Limb (tissue), 2 donors: Measurements from ENCODE around the gene ZWILCH.
"Not testable (repeated sequence)": the region's sequence is repeated elsewhere in the genome, so short reads cannot be mapped to it uniquely, and the experiment has no call there.

Source experiments
- DNase-seq, 2 donors: peaks; one replicate each; pipeline ENCODE4 v3.0.0-alpha.2; 2016; ENCODE audit errors: extremely low spot score in 2 of 2

Gene ZWILCH

GRCh38 chr15:66578286-66578875 lies 73.3 kb downstream of the ZWILCH start:
- DNase-seq, result no peak

- no peak for DNase-seq
These were observed 75.5 kb downstream of the ZWILCH start for GRCh38 chr15:66580643-66581042.

GRCh38 chr15:66581972-66582537 lies 76.9 kb downstream of the ZWILCH start:
- no peak for DNase-seq

- no peak for DNase-seq
These were observed 81.2 kb downstream of the ZWILCH start for GRCh38 chr15:66586155-66586976.

GRCh38 chr15:66587020-66587419 lies 81.9 kb downstream of the ZWILCH start:
- no peak for DNase-seq

GRCh38 chr15:66587749-66588148 lies 82.6 kb downstream of the ZWILCH start:
- no peak for DNase-seq

GRCh38 chr15:66588537-66588936 lies 83.4 kb downstream of the ZWILCH start:
- DNase-seq, result no peak

- DNase-seq, result no peak
These were observed 83.8 kb downstream of the ZWILCH start for GRCh38 chr15:66588971-66589370.

- not testable (repeated sequence) for DNase-seq
These were observed 84.3 kb downstream of the ZWILCH start for GRCh38 chr15:66589429-66589828.

GRCh38 chr15:66590435-66590834 lies 85.3 kb downstream of the ZWILCH start:
- DNase-seq, result no peak

GRCh38 chr15:66591322-66591862 lies 86.3 kb downstream of the ZWILCH start:
- DNase-seq, result no peak

- no peak for DNase-seq
These were observed 87.5 kb downstream of the ZWILCH start for GRCh38 chr15:66592505-66593218.

- no peak for DNase-seq
These were observed 88.2 kb downstream of the ZWILCH start for GRCh38 chr15:66593219-66593780.

GRCh38 chr15:66594344-66594743 lies 89.2 kb downstream of the ZWILCH start:
- no peak for DNase-seq

- DNase-seq, result no peak
These were observed 89.7 kb downstream of the ZWILCH start for GRCh38 chr15:66594836-66595235.

- no peak for DNase-seq
These were observed 90.2 kb downstream of the ZWILCH start for GRCh38 chr15:66595332-66595731.

- DNase-seq, result no peak
These were observed 90.9 kb downstream of the ZWILCH start for GRCh38 chr15:66595931-66596545.

- no peak for DNase-seq
These were observed 93.1 kb downstream of the ZWILCH start for GRCh38 chr15:66598095-66598815.
